HG03457 (cell line): ENCODE data around the gene C2CD3.
"Not testable (repeated sequence)": the region's sequence is repeated elsewhere in the genome, so short reads cannot be mapped to it uniquely, and the experiment has no call there.

ENCODE experiments used
- ATAC-seq: cut with Tn5 transposase; IDR thresholded peaks from one replicate; pipeline ENCODE4 v1.9.1; 2021; ENCODE audit warnings: moderate number of reproducible peaks; ENCODE audit not compliant: unreplicated experiment

Gene C2CD3

GRCh38 chr11:74168838-74169237, 2.0 kb downstream of the C2CD3 start:
- ATAC-seq, result no peak

- ATAC-seq, result no peak
Measured at GRCh38 chr11:74162681-74163467, 7.9 kb downstream of the C2CD3 start.

DNA sequence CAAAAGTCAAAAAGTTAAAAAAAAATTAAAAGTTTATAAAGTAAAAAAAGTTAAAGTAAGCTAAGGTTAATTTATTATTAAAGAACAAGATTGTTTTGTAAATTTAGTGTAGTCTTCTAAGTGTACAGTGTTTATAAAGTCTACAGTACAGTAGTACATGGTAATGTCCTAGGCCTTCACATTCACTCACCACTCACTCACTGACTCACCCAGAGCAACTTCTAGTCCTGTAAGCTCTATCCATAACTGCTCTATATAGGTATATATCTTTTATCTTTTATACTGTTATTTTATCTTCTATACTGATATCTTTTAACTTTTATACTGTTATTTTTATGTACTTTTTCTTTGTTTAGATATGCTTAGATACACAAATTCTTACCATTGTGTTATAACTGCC, 11.2 kb downstream of the C2CD3 start:
- no peak for ATAC-seq

DNA sequence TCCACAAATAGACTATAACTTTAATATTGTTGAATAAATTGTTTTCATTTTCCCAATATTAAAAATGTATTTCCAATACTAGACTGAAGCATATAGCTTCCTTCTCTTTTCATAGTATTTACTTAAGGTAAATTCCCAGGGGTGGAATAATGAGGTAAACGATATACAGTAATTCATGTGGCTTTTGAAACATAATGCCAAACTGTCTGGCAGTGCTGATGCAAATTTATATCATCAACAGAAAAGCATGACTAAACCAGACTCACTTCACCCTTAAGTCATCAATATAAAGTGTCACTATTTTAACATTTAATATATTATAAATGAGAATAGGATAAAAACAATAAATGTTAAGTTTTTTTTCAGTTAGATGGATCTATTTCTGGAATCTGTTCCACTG, 13.6 kb downstream of the C2CD3 start:
- ATAC-seq, result no peak

DNA sequence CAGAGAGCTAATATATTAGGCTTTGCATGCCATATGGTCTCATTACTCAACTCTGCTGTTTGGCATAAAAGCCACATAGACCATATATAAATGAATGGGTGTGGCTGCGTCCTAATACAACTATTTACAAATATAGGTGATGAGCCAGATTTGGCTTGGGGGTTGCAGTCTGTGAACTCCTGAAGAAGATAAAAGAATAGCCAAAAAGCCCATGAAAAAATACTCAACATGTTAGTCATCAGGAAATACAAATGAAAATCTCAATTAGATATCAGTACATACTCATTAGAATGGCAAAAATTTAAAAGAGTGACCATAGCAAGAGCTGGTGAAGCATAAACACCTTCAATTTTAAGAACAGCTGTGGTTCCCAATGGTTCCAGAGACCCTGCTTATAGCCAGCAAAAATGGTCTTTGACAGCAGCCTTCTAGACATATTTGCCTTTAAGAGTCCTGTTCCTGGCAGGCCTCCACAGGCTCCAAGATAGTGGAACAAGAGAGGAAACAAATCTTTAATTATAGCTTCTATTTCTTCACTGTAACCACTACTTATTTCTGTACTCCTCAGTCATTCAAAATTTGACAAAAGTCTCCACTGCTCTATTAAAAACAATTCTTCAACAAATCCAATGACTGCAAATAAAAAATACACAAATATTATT, 16.1 kb downstream of the C2CD3 start:
- no peak for ATAC-seq

GRCh38 chr11:74153224-74153623, 17.6 kb downstream of the C2CD3 start:
- no peak for ATAC-seq

DNA sequence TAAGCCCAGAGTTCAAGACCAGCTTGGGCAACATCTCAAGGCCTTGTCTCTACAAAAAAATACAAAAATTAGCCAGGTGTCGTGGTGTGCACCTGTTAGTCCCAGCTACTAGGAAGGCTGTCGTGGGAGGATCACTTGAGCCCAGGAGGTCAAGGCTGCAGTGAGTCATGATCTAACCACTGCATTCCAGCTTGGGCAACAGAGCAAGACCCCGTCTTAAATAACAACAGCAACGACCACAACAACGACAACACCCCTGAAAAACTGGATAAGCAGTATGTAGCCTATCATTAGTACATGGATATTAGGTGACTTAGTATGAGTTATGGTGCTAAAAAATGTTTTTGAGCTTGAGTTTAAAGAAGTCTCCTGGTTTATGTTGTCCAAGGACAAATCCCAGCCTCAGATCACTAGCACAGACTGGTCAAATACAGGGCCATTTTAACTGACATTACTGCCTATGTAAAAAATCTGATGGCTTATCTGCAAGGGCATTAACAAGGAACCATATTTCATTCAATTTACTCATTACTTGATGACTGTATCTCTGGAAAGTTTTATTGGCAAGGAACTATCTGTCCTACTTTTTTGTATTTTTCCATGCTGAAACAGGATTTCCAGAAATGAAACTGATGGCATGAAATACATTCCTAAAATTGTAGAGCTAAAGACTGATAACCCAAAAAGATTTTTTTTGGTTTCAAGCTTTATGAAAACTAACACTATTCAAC, 23.4 kb downstream of the C2CD3 start:
- no peak for ATAC-seq

- ATAC-seq, result no peak
Measured at GRCh38 chr11:74144592-74144991, 26.2 kb downstream of the C2CD3 start.

DNA sequence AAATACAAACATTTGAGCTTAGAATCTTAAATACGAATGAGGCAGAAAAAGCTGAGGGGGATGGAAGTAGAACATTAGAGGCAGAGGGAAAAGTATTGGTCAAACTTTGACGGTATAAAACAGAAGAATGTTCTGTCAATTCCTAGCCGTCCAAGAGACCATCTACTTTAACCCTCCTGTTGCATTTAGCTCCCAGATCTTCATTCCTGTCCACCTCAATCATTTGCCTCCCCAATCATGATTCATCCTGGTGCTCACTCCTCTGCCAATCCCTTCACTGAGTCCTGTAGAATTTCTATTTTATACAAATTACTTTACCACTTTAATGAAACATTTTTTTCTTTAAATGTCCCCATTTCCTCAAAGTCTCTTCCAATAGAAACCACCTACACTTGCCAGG, 28.2 kb downstream of the C2CD3 start:
- no peak for ATAC-seq

DNA sequence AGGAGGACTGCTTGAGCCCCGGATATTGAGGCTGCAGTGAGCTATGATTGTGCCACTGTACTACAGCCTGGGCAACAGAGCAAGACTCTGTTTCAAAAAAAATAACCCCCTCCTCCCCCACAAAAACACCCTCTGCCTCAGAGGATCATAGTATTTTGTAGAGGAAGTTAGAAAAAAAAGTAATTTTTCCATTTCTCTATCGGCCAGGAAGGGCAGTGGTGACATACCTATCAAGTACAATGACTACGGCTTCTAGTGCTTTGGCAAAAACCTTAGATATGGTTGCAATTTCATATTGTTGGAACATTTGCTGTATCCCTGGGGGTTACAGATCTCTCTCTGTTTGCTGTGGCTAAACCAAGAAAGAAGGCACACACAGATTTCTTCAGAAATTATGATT, 28.9 kb downstream of the C2CD3 start:
- no peak for ATAC-seq

GRCh38 chr11:74141241-74141695, 29.5 kb downstream of the C2CD3 start:
- no peak for ATAC-seq

GRCh38 chr11:74139919-74140431, 30.8 kb downstream of the C2CD3 start:
- ATAC-seq, result not testable (repeated sequence)

DNA sequence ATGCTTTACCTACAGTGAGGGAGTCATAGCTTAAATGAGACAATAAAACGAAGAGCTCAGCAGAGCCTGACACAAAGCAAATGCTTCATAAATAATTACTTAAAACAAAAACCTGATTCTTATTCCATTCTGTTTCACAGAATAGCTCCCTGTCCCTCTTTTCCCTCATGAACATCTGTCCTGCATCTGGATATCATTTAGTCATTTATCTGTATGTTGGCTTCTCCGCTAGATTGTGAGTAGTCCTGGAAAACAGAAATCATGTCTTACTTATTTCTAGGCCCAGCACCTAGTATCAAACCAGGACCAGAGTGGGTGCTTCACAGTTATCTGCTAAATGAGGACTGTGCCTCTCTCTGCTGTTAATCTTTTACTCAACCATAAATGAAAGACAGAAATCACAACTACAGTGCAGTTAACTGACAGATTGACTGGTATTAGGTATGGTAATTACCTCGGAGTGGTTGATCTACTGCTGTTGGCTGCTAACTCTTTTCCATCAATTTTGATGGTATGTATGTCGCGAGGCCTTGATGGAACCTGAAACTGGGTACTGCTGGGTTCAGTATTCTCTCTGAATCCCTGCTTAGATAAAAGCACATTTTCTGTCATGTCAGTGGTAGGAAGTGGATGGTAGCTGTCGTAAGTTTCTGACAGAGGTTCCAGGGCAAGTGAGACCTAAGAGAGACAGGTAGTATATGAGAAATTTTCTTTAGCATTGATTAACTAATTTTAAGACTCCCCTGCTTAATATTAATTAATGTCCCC, 31.5 kb downstream of the C2CD3 start:
- no peak for ATAC-seq

DNA sequence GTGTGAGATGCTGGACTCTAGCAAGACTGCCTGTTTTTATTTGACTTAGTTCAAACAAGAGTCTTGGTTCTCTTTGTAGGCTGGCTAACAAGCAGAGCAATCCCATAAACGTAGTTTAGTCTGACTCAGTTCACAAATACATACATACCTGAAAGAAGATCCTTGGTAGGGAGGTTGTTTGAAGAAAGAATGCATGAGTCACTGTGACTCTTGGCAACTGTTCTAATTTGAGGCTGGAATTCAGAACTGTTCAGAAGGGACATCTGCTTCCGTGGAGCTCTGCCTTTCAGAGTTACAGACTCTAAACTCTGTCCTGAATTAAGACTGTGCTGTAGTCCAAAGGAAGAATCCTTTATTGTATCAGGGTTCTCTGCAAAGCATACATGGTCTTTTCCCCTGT, 32.2 kb downstream of the C2CD3 start:
- ATAC-seq, result no peak

- no peak for ATAC-seq
Measured at GRCh38 chr11:74138021-74138420, 32.8 kb downstream of the C2CD3 start.

- ATAC-seq, result no peak
Measured at GRCh38 chr11:74135127-74135840, 35.5 kb downstream of the C2CD3 start.

- no peak for ATAC-seq
Measured at GRCh38 chr11:74134661-74135060, 36.1 kb downstream of the C2CD3 start.

DNA sequence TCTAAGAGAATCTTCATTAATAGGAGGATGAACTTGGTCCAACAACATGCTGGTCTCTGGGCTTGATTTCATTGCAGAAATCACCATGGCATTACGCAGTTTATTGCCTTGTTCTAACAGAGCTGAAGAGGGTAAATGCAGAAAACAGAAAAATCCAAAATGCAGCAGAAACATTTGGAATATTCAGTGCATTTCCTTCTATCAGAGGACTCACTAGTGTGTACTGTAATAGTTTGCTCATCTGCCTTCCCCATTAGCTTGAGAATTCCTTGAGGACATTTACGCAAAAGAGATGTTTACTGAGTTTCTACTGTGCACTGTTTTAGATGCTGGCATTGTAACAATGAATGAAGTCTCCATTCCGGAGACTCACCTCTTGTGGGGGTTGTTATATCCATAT, 37.4 kb downstream of the C2CD3 start:
- ATAC-seq, result no peak

GRCh38 chr11:74132833-74133232, 38.0 kb downstream of the C2CD3 start:
- no peak for ATAC-seq

GRCh38 chr11:74129121-74129520, 41.7 kb downstream of the C2CD3 start:
- not testable (repeated sequence) for ATAC-seq
